Activated T-cell treated with anti-CD3 and anti-CD28 coated beads, Interleukin-2, amount 50 U/mL, for 1 hour (primary cell): ENCODE measurements around the gene XYLT1.

Source experiments
- DNase-seq: peaks from one replicate; pipeline ENCODE4 v3.0.0-alpha.2; 2020

XYLT1 gene

GRCh38 chr16:17117906-17118577 lies 352.7 kb downstream of the XYLT1 start:
- DNase-seq: no peak

- DNase-seq: no peak
Measured at GRCh38 chr16:17116595-17117322, 354.0 kb downstream of the XYLT1 start.

- DNase-seq: no peak
Measured at GRCh38 chr16:17109413-17109812, 361.3 kb downstream of the XYLT1 start.

- DNase-seq: no peak
Measured at GRCh38 chr16:17108596-17108995, 362.2 kb downstream of the XYLT1 start.

GRCh38 chr16:17107450-17107849 lies 363.3 kb downstream of the XYLT1 start:
- DNase-seq: no peak

- no peak for DNase-seq
Measured at GRCh38 chr16:17106243-17106791, 364.4 kb downstream of the XYLT1 start.

GRCh38 chr16:17105239-17105797 lies 365.4 kb downstream of the XYLT1 start:
- DNase-seq: no peak

- no peak for DNase-seq
Measured at GRCh38 chr16:17104654-17105053, 366.1 kb downstream of the XYLT1 start.

GRCh38 chr16:17103216-17103615 lies 367.5 kb downstream of the XYLT1 start:
- no peak for DNase-seq

GRCh38 chr16:17101646-17102045 lies 369.1 kb downstream of the XYLT1 start:
- no peak for DNase-seq

- no peak for DNase-seq
Measured at GRCh38 chr16:17098685-17099084, 372.1 kb downstream of the XYLT1 start.

GRCh38 chr16:17084130-17084529 lies 386.6 kb downstream of the XYLT1 start:
- no peak for DNase-seq

GRCh38 chr16:17083628-17084027 lies 387.1 kb downstream of the XYLT1 start:
- no peak for DNase-seq

- no peak for DNase-seq
Measured at GRCh38 chr16:17082095-17082882, 388.5 kb downstream of the XYLT1 start.

GRCh38 chr16:17080105-17080504 lies 390.7 kb downstream of the XYLT1 start:
- DNase-seq: no peak

GRCh38 chr16:17078931-17079631 lies 391.7 kb downstream of the XYLT1 start:
- DNase-seq: no peak

- DNase-seq: no peak
Measured at GRCh38 chr16:17076818-17077498, 393.8 kb downstream of the XYLT1 start.

GRCh38 chr16:17076092-17076754 lies 394.5 kb downstream of the XYLT1 start:
- no peak for DNase-seq

GRCh38 chr16:17072104-17072503 lies 398.7 kb downstream of the XYLT1 start:
- DNase-seq: no peak

- peak; percentile 76 for DNase-seq
Measured at GRCh38 chr16:17070882-17071592, 399.7 kb downstream of the XYLT1 start.

- DNase-seq: no peak
Measured at GRCh38 chr16:17069681-17070080, 401.1 kb downstream of the XYLT1 start.
